HepG2 (cell line): ENCODE measurements around the gene MFSD6. TPM values are rescaled to one million over a fixed set of nuclear protein-coding genes. Genes with fewer than 3 reads are reported as not detected.

Experiments
- CC2D1A ChIP-seq: sonication (generic); formaldehyde crosslinking; IDR thresholded peaks from 2 replicates; pipeline ENCODE4 v1.8.1; 2023; ENCODE audit warnings: mild to moderate bottlenecking, missing genetic modification reagents
- ELF1 ChIP-seq: sonication (generic); formaldehyde crosslinking; IDR thresholded peaks from 2 replicates; pipeline ENCODE4 v1.4.0; 2020; ENCODE audit warnings: missing genetic modification reagents
- FOXO1 ChIP-seq: sonication (generic); formaldehyde crosslinking; IDR thresholded peaks from 2 replicates; pipeline ENCODE4 v1.4.0; 2020; ENCODE audit warnings: missing genetic modification reagents
- GABPB1 ChIP-seq: IDR thresholded peaks from 2 replicates; pipeline ENCODE4 v1.6.1; 2016; ENCODE audit warnings: mild to moderate bottlenecking, missing genetic modification reagents, moderate library complexity, missing compliant biosample characterization
- HMG20A ChIP-seq: IDR thresholded peaks from 2 replicates; pipeline ENCODE4 v1.6.1; 2016; ENCODE audit warnings: borderline replicate concordance
- HNF4A ChIP-seq: sonication (generic); formaldehyde crosslinking; IDR thresholded peaks from 2 replicates; pipeline ENCODE4 v1.4.0; 2020; ENCODE audit warnings: missing genetic modification reagents
- HOXA3 ChIP-seq: sonication (generic); formaldehyde crosslinking; IDR thresholded peaks from 2 replicates; pipeline ENCODE4 v1.5.0; 2020; ENCODE audit warnings: missing genetic modification reagents
- KDM4B ChIP-seq: sonication (generic); formaldehyde crosslinking; IDR thresholded peaks from 2 replicates; pipeline ENCODE4 v1.4.0; 2020; ENCODE audit warnings: missing genetic modification reagents
- KLF16 ChIP-seq, 2 experiments: sonication (generic) in 1 of 2; formaldehyde crosslinking in 1 of 2; IDR thresholded peaks; 2 replicates each; pipeline versions ENCODE4 v1.6.1 to v1.8.0; 2016 to 2023; ENCODE audit warnings: missing genetic modification reagents in 2 of 2, missing compliant biosample characterization in 1 of 2
- PHF20 ChIP-seq: sonication (generic); formaldehyde crosslinking; IDR thresholded peaks from 2 replicates; pipeline ENCODE4 v1.5.0; 2020; ENCODE audit warnings: mild to moderate bottlenecking, missing genetic modification reagents
- POLR2A ChIP-seq, 2 experiments: IDR thresholded peaks; 2 replicates each; pipeline ENCODE4 v1.6.1; 2011; ENCODE audit warnings: low read depth in 2 of 2, low read length in 2 of 2, mild to moderate bottlenecking in 1 of 2, moderate library complexity in 1 of 2; ENCODE audit not compliant: insufficient read depth in 1 of 2
- RARA ChIP-seq: IDR thresholded peaks from 2 replicates; pipeline ENCODE4 v1.6.1; 2016; ENCODE audit warnings: missing genetic modification reagents, missing compliant biosample characterization
- RBAK ChIP-seq: sonication (generic); formaldehyde crosslinking; IDR thresholded peaks from 2 replicates; pipeline ENCODE4 v1.5.1; 2020; ENCODE audit warnings: mild to moderate bottlenecking, missing genetic modification reagents
- ZC3H13 ChIP-seq: sonication (generic); formaldehyde crosslinking; IDR thresholded peaks from 2 replicates; pipeline ENCODE4 v1.8.1; 2023; ENCODE audit warnings: mild to moderate bottlenecking, missing genetic modification reagents, moderate library complexity
- ZFY ChIP-seq: sonication (generic); formaldehyde crosslinking; IDR thresholded peaks from 2 replicates; pipeline ENCODE4 v1.4.0; 2020; ENCODE audit warnings: missing genetic modification reagents
- ZNF24 ChIP-seq: fragments of 450-650 bp; IDR thresholded peaks from 2 replicates; pipeline ENCODE4 v1.6.1; 2017; ENCODE audit warnings: antibody characterized with exemption, mild to moderate bottlenecking
- ZSCAN31 ChIP-seq: sonication (generic); formaldehyde crosslinking; IDR thresholded peaks from 2 replicates; pipeline ENCODE4 v1.5.0; 2020; ENCODE audit warnings: low read depth, mild to moderate bottlenecking, missing genetic modification reagents
- polyA plus RNA-seq, 8 experiments: library from polyadenylated mRNA; depleted of rRNA in 3 of 8; stranded (reverse) in 7 of 8; unstranded in 1 of 8; fragments of >200 nt; fragmentation: Illumina TruSeq in 4 of 8; extraction: Trizol in 4 of 8; gene quantifications; 2 replicates each; pipeline versions ENCODE4 v1.2.1 to v1.2.3, GENCODE V29; 2011 to 2016; ENCODE audit warnings: low read depth in 4 of 8, missing spikeins in 1 of 8, mixed read lengths in 1 of 8; ENCODE audit not compliant: insufficient read depth in 1 of 8
- total RNA-seq, 5 experiments: library from RNA; depleted of rRNA; stranded (reverse); fragments of >200 nt; fragmentation: Illumina TruSeq; extraction: Trizol; gene quantifications; 2 replicates each; pipeline ENCODE4 v1.2.3, GENCODE V29; 2016; ENCODE audit warnings: low read depth in 1 of 5
- TF ChIP-seq, protein P1 (sequence below): IDR thresholded peaks from 2 replicates; pipeline ENCODE4 v1.6.1; 2016; ENCODE audit warnings: missing compliant biosample characterization, missing genetic modification reagents, borderline replicate concordance
- TF ChIP-seq, protein P2 (sequence below): sonication (generic); formaldehyde crosslinking; conservative IDR thresholded peaks from 2 replicates; pipeline ENCODE4 v1.4.0; 2020; ENCODE audit warnings: missing genetic modification reagents
- TF ChIP-seq, protein P3 (sequence below): sonication (generic); formaldehyde crosslinking; IDR thresholded peaks from 2 replicates; pipeline ENCODE4 v1.5.0; 2020; ENCODE audit warnings: mild to moderate bottlenecking, missing genetic modification reagents, borderline replicate concordance
- TF ChIP-seq, protein P4 (sequence below): sonication (generic); formaldehyde crosslinking; IDR thresholded peaks from 2 replicates; pipeline ENCODE4 v1.4.0; 2020; ENCODE audit warnings: mild to moderate bottlenecking, missing genetic modification reagents
- TF ChIP-seq, protein P5 (sequence below): sonication (generic); formaldehyde crosslinking; IDR thresholded peaks from 2 replicates; pipeline ENCODE4 v1.4.0; 2020; ENCODE audit warnings: mild to moderate bottlenecking, missing genetic modification reagents

Gene MFSD6
- total and polyA plus RNA-seq, 2 of the 13 experiments (the other 11 are each of a cell fraction or from before 2014, with no cell fraction given): 0.92 to 1.4 TPM

DNA sequence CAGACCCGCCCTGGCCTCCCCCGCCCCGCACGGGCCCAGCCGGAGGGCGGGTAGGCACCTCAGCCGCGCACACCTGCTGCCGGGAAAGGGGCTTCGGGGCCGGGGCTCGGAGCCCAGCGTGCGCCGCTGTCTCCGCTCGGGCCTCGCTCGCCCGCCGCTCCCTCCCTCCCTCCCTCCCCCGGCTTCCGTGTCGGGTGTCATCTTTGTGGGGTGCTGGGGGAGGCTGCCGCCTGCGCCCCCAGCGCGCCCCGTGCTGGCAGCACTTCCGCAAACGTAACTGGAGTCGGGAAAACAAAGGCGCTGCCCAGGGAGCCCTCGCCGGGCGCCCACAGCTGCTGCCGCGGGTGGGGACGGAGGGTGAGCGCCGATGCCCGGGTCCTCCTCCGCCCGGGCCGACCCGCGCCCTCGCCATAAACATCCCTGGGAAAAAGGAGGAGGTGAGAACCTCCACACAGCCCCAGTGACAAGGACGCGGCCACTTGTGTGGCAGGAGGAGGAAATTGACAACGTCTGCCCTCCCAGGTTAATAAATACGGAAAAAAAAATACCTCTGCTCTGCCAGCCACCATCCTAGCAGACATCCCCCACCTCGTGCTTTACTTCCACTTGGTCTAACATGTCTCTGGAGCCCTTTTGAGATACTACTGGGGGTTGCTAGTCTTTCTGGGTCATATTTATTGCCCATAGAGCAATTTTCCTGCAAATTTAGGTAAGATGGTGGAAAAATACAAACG, 550 bp downstream of the MFSD6 start (continued):
- TF ChIP-seq, protein P1, sequence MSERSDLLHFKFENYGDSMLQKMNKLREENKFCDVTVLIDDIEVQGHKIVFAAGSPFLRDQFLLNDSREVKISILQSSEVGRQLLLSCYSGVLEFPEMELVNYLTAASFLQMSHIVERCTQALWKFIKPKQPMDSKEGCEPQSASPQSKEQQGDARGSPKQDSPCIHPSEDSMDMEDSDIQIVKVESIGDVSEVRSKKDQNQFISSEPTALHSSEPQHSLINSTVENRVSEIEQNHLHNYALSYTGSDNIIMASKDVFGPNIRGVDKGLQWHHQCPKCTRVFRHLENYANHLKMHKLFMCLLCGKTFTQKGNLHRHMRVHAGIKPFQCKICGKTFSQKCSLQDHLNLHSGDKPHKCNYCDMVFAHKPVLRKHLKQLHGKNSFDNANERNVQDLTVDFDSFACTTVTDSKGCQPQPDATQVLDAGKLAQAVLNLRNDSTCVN (CRISPR knock-in tag): no peak
- TF ChIP-seq ELF1 (CRISPR knock-in tag) (peak; percentile 60), POLR2A (IDR thresholded peaks at IDR 0.05; ENCODE audit: insufficient read depth in 1 of 2, low read depth in 2 of 2, low read length in 2 of 2) (no peak), ZNF24 (no peak), FOXO1 (CRISPR knock-in tag) (no peak), HOXA3 (CRISPR knock-in tag) (no peak), PHF20 (CRISPR knock-in tag) (no peak), RARA (CRISPR knock-in tag) (no peak), KDM4B (CRISPR knock-in tag) (no peak), RBAK (no peak), CC2D1A (CRISPR knock-in tag) (no peak), HNF4A (CRISPR knock-in tag) (no peak), ZFY (peak; percentile 52), ZSCAN31 (no peak; the same call in 1 of the 2 replicates), GABPB1 (CRISPR knock-in tag) (peak; percentile 68; the same call in 1 of the 2 replicates), KLF16 (CRISPR knock-in tag; IDR thresholded peaks at IDR 0.05) (0 out of 4 replicates have a peak, but pooled peaks of 1 of the 2 experiments have one; percentile 17), ZC3H13 (CRISPR knock-in tag) (peak; percentile 49; the same call in 1 of the 2 replicates), HMG20A (CRISPR knock-in tag) (no peak)
- TF ChIP-seq, protein P2, sequence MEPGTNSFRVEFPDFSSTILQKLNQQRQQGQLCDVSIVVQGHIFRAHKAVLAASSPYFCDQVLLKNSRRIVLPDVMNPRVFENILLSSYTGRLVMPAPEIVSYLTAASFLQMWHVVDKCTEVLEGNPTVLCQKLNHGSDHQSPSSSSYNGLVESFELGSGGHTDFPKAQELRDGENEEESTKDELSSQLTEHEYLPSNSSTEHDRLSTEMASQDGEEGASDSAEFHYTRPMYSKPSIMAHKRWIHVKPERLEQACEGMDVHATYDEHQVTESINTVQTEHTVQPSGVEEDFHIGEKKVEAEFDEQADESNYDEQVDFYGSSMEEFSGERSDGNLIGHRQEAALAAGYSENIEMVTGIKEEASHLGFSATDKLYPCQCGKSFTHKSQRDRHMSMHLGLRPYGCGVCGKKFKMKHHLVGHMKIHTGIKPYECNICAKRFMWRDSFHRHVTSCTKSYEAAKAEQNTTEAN: no peak
- TF ChIP-seq, protein P3, sequence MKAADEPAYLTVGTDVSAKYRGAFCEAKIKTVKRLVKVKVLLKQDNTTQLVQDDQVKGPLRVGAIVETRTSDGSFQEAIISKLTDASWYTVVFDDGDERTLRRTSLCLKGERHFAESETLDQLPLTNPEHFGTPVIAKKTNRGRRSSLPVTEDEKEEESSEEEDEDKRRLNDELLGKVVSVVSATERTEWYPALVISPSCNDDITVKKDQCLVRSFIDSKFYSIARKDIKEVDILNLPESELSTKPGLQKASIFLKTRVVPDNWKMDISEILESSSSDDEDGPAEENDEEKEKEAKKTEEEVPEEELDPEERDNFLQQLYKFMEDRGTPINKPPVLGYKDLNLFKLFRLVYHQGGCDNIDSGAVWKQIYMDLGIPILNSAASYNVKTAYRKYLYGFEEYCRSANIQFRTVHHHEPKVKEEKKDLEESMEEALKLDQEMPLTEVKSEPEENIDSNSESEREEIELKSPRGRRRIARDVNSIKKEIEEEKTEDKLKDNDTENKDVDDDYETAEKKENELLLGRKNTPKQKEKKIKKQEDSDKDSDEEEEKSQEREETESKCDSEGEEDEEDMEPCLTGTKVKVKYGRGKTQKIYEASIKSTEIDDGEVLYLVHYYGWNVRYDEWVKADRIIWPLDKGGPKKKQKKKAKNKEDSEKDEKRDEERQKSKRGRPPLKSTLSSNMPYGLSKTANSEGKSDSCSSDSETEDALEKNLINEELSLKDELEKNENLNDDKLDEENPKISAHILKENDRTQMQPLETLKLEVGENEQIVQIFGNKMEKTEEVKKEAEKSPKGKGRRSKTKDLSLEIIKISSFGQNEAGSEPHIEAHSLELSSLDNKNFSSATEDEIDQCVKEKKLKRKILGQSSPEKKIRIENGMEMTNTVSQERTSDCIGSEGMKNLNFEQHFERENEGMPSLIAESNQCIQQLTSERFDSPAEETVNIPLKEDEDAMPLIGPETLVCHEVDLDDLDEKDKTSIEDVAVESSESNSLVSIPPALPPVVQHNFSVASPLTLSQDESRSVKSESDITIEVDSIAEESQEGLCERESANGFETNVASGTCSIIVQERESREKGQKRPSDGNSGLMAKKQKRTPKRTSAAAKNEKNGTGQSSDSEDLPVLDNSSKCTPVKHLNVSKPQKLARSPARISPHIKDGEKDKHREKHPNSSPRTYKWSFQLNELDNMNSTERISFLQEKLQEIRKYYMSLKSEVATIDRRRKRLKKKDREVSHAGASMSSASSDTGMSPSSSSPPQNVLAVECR (CRISPR knock-in tag): peak; percentile 38; the same call in 1 of the 2 replicates
- TF ChIP-seq, protein P4, sequence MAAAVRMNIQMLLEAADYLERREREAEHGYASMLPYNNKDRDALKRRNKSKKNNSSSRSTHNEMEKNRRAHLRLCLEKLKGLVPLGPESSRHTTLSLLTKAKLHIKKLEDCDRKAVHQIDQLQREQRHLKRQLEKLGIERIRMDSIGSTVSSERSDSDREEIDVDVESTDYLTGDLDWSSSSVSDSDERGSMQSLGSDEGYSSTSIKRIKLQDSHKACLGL (CRISPR knock-in tag): no peak
- TF ChIP-seq, protein P5, sequence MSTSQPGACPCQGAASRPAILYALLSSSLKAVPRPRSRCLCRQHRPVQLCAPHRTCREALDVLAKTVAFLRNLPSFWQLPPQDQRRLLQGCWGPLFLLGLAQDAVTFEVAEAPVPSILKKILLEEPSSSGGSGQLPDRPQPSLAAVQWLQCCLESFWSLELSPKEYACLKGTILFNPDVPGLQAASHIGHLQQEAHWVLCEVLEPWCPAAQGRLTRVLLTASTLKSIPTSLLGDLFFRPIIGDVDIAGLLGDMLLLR (CRISPR knock-in tag): no peak
